Neuronal stem cell (in vitro differentiated cells): ENCODE data around the gene LIX1L.
A peak's percentile ranks its signal among the peaks of the same experiment; 100 is the strongest.

Experiments
- DNase-seq: peaks from one replicate; pipeline ENCODE4 v3.0.0-alpha.2; 2013; ENCODE audit warnings: low spot score
- H2AFZ ChIP-seq: one replicate; pipeline ENCODE4 v1.6.1; 2013; ENCODE audit warnings: mild to moderate bottlenecking, low read length, inconsistent platforms
- H2AK5ac ChIP-seq: 2 replicates; pipeline ENCODE4 v1.6.1; 2013; ENCODE audit warnings: low read depth, mild to moderate bottlenecking, inconsistent platforms, low read length, moderate library complexity, mixed read lengths
- H2BK120ac ChIP-seq: 2 replicates; pipeline ENCODE4 v1.6.1; 2013; ENCODE audit warnings: low read depth, mild to moderate bottlenecking, inconsistent platforms, low read length, moderate library complexity, mixed read lengths
- H2BK12ac ChIP-seq: one replicate; pipeline ENCODE4 v1.6.1; 2013; ENCODE audit warnings: low read length, inconsistent platforms
- H2BK15ac ChIP-seq: 2 replicates; pipeline ENCODE4 v1.6.1; 2013; ENCODE audit warnings: mild to moderate bottlenecking, low read length, inconsistent platforms, mixed read lengths
- H2BK5ac ChIP-seq: one replicate; pipeline ENCODE4 v1.6.1; 2013; ENCODE audit warnings: inconsistent platforms, mild to moderate bottlenecking, low read length, moderate library complexity
- H3K14ac ChIP-seq: one replicate; pipeline ENCODE4 v1.6.1; 2013; ENCODE audit warnings: low read length, inconsistent platforms
- H3K18ac ChIP-seq: 2 replicates; pipeline ENCODE4 v1.6.1; 2013; ENCODE audit warnings: low read length, inconsistent platforms
- H3K23ac ChIP-seq: 2 replicates; pipeline ENCODE4 v1.6.1; 2013; ENCODE audit warnings: low read depth, mild to moderate bottlenecking, mixed read lengths, low read length, inconsistent platforms; ENCODE audit not compliant: poor library complexity
- H3K27ac ChIP-seq: replicated peaks from 3 replicates; pipeline ENCODE4 v1.5.1; 2013; ENCODE audit warnings: low read length, inconsistent platforms
- H3K27me3 ChIP-seq, 3 experiments: 2 replicates each; pipeline ENCODE4 v1.6.1; 2013; ENCODE audit warnings: low read length in 3 of 3, mild to moderate bottlenecking in 2 of 3, inconsistent platforms in 1 of 3, low read depth in 1 of 3, mixed read lengths in 1 of 3, moderate library complexity in 1 of 3; ENCODE audit not compliant: control insufficient read depth in 3 of 3, insufficient read depth in 3 of 3
- H3K36me3 ChIP-seq, 2 donors: replicated peaks in 1 of 2; 2 replicates each; pipeline ENCODE4 v1.6.1; 2013; ENCODE audit warnings: low read length in 2 of 2; ENCODE audit not compliant: control insufficient read depth in 2 of 2, insufficient read depth in 2 of 2
- H3K4ac ChIP-seq: 2 replicates; pipeline ENCODE4 v1.6.1; 2013; ENCODE audit warnings: inconsistent platforms, mild to moderate bottlenecking, low read length, moderate library complexity
- H3K4me1 ChIP-seq, 2 donors: 1 replicate in 1 of 2; 2 replicates in 1 of 2; pipeline ENCODE4 v1.6.1; 2013; ENCODE audit warnings: low read length in 2 of 2, low read depth in 1 of 2; ENCODE audit not compliant: control insufficient read depth in 2 of 2, insufficient read depth in 1 of 2
- H3K4me2 ChIP-seq: one replicate; pipeline ENCODE4 v1.6.1; 2013; ENCODE audit warnings: mild to moderate bottlenecking, low read length, inconsistent platforms; ENCODE audit not compliant: insufficient read depth, poor library complexity, severe bottlenecking
- H3K4me3 ChIP-seq, 2 donors: 2 replicates each; pipeline ENCODE4 v1.5.1; 2013; ENCODE audit warnings: low read length in 2 of 2, mild to moderate bottlenecking in 2 of 2, inconsistent platforms in 1 of 2, moderate library complexity in 1 of 2
- H3K79me1 ChIP-seq: one replicate; pipeline ENCODE4 v1.6.1; 2013; ENCODE audit warnings: low read depth, mild to moderate bottlenecking, inconsistent platforms, low read length, moderate library complexity
- H3K9ac ChIP-seq: one replicate; pipeline ENCODE4 v1.6.1; 2013; ENCODE audit warnings: mild to moderate bottlenecking, low read depth, low read length, inconsistent platforms; ENCODE audit not compliant: poor library complexity
- H3K9me3 ChIP-seq, 2 donors: replicated peaks in 1 of 2; 2 replicates each; pipeline versions ENCODE3 to v1.6.1; 2013; ENCODE audit warnings: low read length in 2 of 2, mild to moderate bottlenecking in 2 of 2, inconsistent platforms in 1 of 2, low read depth in 1 of 2, mixed read lengths in 1 of 2, moderate library complexity in 1 of 2; ENCODE audit not compliant: control insufficient read depth in 2 of 2, insufficient read depth in 1 of 2
- H4K8ac ChIP-seq: one replicate; pipeline ENCODE4 v1.6.1; 2013; ENCODE audit warnings: low read depth, mild to moderate bottlenecking, inconsistent platforms, low read length, moderate library complexity
- H4K91ac ChIP-seq: one replicate; pipeline ENCODE4 v1.6.1; 2013; ENCODE audit warnings: low read length, low read depth, mild to moderate bottlenecking, inconsistent platforms; ENCODE audit not compliant: poor library complexity
- WGBS, 2 donors: extraction: QIAGEN DNeasy Blood & Tissue Kit; methylation state at CpG; one replicate each; pipeline ENCODE4 v1.1.7; 2013; ENCODE audit warnings: missing lambda C conversion rate in 2 of 2, mixed read lengths in 1 of 2; ENCODE audit not compliant: insufficient read length in 2 of 2, insufficient replicate concordance in 1 of 2; ENCODE audit errors: extremely low coverage in 2 of 2; 5-methylcytosine and 5-hydroxymethylcytosine counted together

Gene LIX1L

DNA sequence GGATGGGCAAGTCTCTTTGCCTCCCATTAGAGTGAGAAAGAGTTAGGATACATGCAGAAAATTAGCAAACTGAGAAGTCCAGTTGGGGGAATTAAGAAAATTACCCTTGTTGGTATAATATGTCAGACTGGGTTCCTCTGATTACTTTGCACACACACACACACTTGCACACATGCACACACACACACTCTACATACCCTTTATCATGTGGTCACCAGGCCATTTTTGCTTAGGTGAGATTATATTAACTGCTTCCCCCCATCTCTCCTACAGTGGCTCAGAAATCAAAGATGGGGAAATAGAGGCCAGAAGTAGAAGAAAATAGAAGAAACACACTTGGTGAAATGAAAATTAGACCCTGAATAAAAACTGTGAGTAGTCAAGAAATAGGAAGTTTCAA lies 917 bp upstream of the LIX1L start:
- Histone ChIP-seq H3K36me3 (no peaks in the 10 kb centered on the region), H3K23ac (no peak overlapping the region), H4K8ac (no peak overlapping the region), H3K4me3 (no peak overlapping the region), H2BK5ac (no peak overlapping the region), H2BK15ac (no peak overlapping the region), H3K79me1 (no peaks in the 10 kb centered on the region), H3K4me2 (no peak overlapping the region), H3K4me1 (peaks cover 11 to 50% of the 10 kb centered on the region in 2 donors), H3K18ac (no peak overlapping the region), H3K27ac (no peak overlapping the region), H4K91ac (no peak overlapping the region), H2BK120ac (no peak overlapping the region), H2AFZ (no peak overlapping the region), H3K4ac (no peak overlapping the region), H3K9ac (no peak overlapping the region), H2BK12ac (no peak overlapping the region), H3K9me3 (peaks cover 0 to 4% of the 10 kb centered on the region in 2 donors), H3K14ac (no peak overlapping the region), H3K27me3 (peaks cover 0 to 47% (median 18%) of the 10 kb centered on the region in 3 experiments), H2AK5ac (no peak overlapping the region)
- DNase-seq, result no peak

DNA sequence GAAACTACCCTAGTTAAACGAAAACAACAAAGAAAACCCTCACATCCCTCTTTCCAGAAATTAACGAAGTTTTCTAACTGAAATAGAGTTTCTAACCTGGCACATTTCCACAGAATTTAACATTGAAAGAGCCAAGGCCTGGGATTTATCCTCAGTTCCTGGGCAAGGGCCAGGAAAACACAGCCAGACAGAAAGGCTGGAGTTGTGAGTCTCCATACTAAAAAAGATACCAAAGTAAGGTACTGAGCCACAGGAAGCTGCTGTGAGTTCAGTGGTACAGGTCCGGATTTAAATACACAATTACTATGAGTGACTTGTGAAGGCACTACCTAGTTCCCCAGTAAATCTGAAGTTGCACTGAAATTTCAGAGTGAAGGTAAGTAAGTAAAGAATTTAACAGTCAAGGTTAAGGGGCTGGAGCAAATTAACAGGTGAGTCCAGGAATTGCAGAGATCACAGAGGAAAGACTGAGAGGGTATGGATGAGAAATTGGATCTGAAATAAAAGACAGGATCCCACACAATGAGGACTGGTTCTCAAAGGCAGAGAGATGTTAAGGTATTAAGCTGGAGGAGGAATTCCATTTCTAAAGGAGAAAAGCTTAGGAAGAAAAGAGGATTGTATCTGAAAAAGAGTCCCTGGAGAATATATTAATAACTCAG lies 905 bp downstream of the LIX1L start:
- no peak overlapping the region for H2BK5ac ChIP-seq
- H3K4me1 ChIP-seq, result peaks cover 7 to 39% of the 10 kb centered on the region in 2 donors
- H3K9ac ChIP-seq, result no peak overlapping the region
- peak overlapping the region; percentile 83 for H2AFZ ChIP-seq
- WGBS, 2 donors, result no CpG with 5 or more reads among the region's 3 CpGs
- H2BK12ac ChIP-seq, result no peak overlapping the region
- no peak overlapping the region for H2BK15ac ChIP-seq
- no peak overlapping the region for H3K18ac ChIP-seq
- DNase-seq, result no peak
- H3K4me2 ChIP-seq, result peak overlapping the region; percentile 59
- H4K91ac ChIP-seq, result no peak overlapping the region
- no peak overlapping the region for H2AK5ac ChIP-seq
- H2BK120ac ChIP-seq, result no peak overlapping the region
- H3K79me1 ChIP-seq, result no peaks in the 10 kb centered on the region
- peaks cover 0 to 30% (median 10%) of the 10 kb centered on the region in 3 experiments for H3K27me3 ChIP-seq
- no peak overlapping the region for H3K14ac ChIP-seq
- H3K23ac ChIP-seq, result no peak overlapping the region
- no peak overlapping the region for H4K8ac ChIP-seq
- peak overlapping the region; percentile 85 to 91 for H3K4me3 ChIP-seq
- H3K4ac ChIP-seq, result no peak overlapping the region
- H3K27ac ChIP-seq, result no peak overlapping the region
- peaks cover 0 to 4% of the 10 kb centered on the region in 2 donors for H3K9me3 ChIP-seq
- no peaks in the 10 kb centered on the region for H3K36me3 ChIP-seq

DNA sequence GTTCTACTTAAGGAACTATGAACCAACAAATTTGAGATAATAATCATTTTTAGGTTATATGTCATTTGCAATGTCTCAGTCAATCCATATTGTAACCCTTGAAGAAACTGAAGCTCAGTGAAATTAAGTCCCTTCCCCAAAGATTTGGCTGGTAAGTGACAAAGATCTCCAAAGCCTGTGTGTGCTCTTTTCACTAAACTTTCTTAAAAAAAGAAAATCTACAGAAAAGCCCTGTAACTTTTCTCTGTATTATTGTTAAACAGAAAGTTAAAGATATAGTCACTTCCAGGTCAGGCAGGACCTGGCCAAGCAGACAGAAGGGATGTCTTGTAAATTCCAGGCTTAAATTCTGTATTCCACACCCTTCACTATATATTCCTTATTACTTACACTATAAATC lies 1.5 kb downstream of the LIX1L start:
- Histone ChIP-seq H2BK15ac (no peak overlapping the region), H3K27ac (no peak overlapping the region), H3K79me1 (no peaks in the 10 kb centered on the region), H4K91ac (no peak overlapping the region), H3K9ac (no peak overlapping the region), H3K4me3 (peak overlapping the region in 1 of 2 donors; percentile 85), H3K36me3 (no peaks in the 10 kb centered on the region), H3K4me2 (no peak overlapping the region), H3K27me3 (peaks cover 0 to 24% (median 7%) of the 10 kb centered on the region in 3 experiments), H3K18ac (no peak overlapping the region), H2BK5ac (no peak overlapping the region), H2BK120ac (no peak overlapping the region), H3K14ac (no peak overlapping the region), H3K23ac (no peak overlapping the region), H2BK12ac (no peak overlapping the region), H3K4ac (no peak overlapping the region), H3K9me3 (peaks cover 0 to 4% of the 10 kb centered on the region in 2 donors), H2AK5ac (no peak overlapping the region), H4K8ac (no peak overlapping the region), H2AFZ (no peak overlapping the region), H3K4me1 (peaks cover 6 to 37% of the 10 kb centered on the region in 2 donors)
- no peak for DNase-seq

DNA sequence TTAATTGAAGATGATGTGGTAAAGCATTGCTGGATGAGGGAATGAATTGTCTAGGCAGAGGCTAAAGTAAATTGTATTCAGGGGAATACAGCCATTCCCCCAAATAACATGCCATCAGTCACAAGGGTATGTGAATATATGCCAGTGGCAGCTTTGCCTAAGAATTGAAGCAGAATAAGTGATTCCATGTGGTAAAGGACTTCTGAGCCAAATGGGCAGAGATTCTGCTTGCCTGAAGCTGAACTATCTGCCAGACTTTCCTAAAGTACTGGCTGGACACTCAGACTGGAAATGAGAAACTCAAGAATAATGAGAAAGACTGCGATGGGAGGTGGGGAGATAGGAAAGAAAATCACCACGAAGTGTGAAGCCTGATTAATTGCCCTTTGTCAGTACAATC lies 2.4 kb downstream of the LIX1L start:
- H3K4me2 ChIP-seq, result no peak overlapping the region
- H2BK120ac ChIP-seq, result no peak overlapping the region
- DNase-seq, result no peak
- no peak overlapping the region for H3K23ac ChIP-seq
- H3K36me3 ChIP-seq, result peaks cover 0 to 2% of the 10 kb centered on the region in 2 donors
- no peak overlapping the region for H2BK5ac ChIP-seq
- H3K27ac ChIP-seq, result no peak overlapping the region
- H2BK12ac ChIP-seq, result no peak overlapping the region
- H3K9ac ChIP-seq, result no peak overlapping the region
- no CpG with 5 or more reads among the region's 2 CpGs for WGBS, 2 donors
- H3K4me3 ChIP-seq, result no peak overlapping the region
- H3K27me3 ChIP-seq, result peaks cover 0 to 18% (median 2%) of the 10 kb centered on the region in 3 experiments
- H3K9me3 ChIP-seq, result peaks cover 0 to 1% of the 10 kb centered on the region in 2 donors
- H2BK15ac ChIP-seq, result no peak overlapping the region
- no peak overlapping the region for H3K14ac ChIP-seq
- H4K91ac ChIP-seq, result no peak overlapping the region
- H3K4me1 ChIP-seq, result peaks cover 9 to 38% of the 10 kb centered on the region in 2 donors
- H2AK5ac ChIP-seq, result no peak overlapping the region
- H2AFZ ChIP-seq, result no peak overlapping the region
- H3K79me1 ChIP-seq, result no peaks in the 10 kb centered on the region
- no peak overlapping the region for H3K4ac ChIP-seq
- no peak overlapping the region for H3K18ac ChIP-seq
- H4K8ac ChIP-seq, result no peak overlapping the region
